Panc1 (cell line): ENCODE results near the gene RBM6.

ENCODE experiments used
- CTCF ChIP-seq: fragments of 450-650 bp; IDR thresholded peaks from 2 replicates; pipeline ENCODE4 v1.5.1; 2017; ENCODE audit warnings: mild to moderate bottlenecking
- POLR2AphosphoS5 ChIP-seq: IDR thresholded peaks from 2 replicates; pipeline ENCODE4 v1.6.1; 2012; ENCODE audit warnings: mild to moderate bottlenecking, low read depth, low read length, moderate library complexity
- SIN3A ChIP-seq: IDR thresholded peaks from 2 replicates; pipeline ENCODE4 v1.6.1; 2012; ENCODE audit warnings: low read depth, mild to moderate bottlenecking, low read length, moderate library complexity, borderline replicate concordance; ENCODE audit not compliant: insufficient read depth

- TF ChIP-seq CTCF (no peak), POLR2AphosphoS5 (no peak), SIN3A (no peak)
Observed at GRCh38 chr3:50100386-50100785, 160.4 kb downstream of the RBM6 start.
